HepG2 (cell line): ENCODE data around the gene EHD1. TPM values are rescaled to one million over a fixed set of nuclear protein-coding genes. Genes with fewer than 3 reads are reported as not detected.

Experiments used
- ATAC-seq: fragments of 200-7000 bp; cut with Tn5 transposase; 3 replicates; pipeline ENCODE4 v1.9.1; 2020; ENCODE audit warnings: mild to moderate bottlenecking, moderate library complexity
- BruUV-seq: library from RNA; stranded (reverse); fragments of 400-500 nt; replicated peaks from 2 replicates; lab custom pipeline; 2021; lab: Mats Ljungman, UMichigan
- CTCF ChIA-PET: fragments of 300-600 bp; formaldehyde crosslinking; extraction: SDS; loops from one replicate; lab custom pipeline; 2021; ENCODE audit warnings: low total read pairs, inconsistent platforms, low intra/inter-chr PET ratio; lab: Yijun Ruan, JAX
- POLR2A ChIA-PET: fragments of 350-600 bp; sonication (Branson Sonifier 250); formaldehyde crosslinking; loops from one replicate; lab custom pipeline; 2020; ENCODE audit warnings: antibody characterized with exemption, inconsistent platforms; lab: Yijun Ruan, JAX
- DNase-seq: peaks from one replicate; pipeline ENCODE4 v3.0.0-alpha.2; 2015; ENCODE audit warnings: low spot score
- FAIRE-seq: peaks from 3 replicates; lab custom pipeline; 2011; peaks lifted over from hg19 to GRCh38; lab: Jason Lieb, UNC
- H2AFZ ChIP-seq: one replicate; pipeline ENCODE4 v1.6.1; 2011; ENCODE audit warnings: low read length, inconsistent platforms
- H3K27ac ChIP-seq: fragments of 300-600 bp; 3 replicates; pipeline ENCODE4 v1.8.0; 2011; ENCODE audit warnings: mixed run types, mild to moderate bottlenecking, mixed read lengths, low read length, inconsistent platforms; ENCODE audit not compliant: insufficient read depth; ENCODE audit errors: extremely low read length
- H3K27me3 ChIP-seq, 2 experiments: fragments of 200-600 bp in 1 of 2; 2 replicates in 1 of 2; 3 replicates in 1 of 2; pipeline versions ENCODE4 v1.6.0 to v1.8.0; 2011; ENCODE audit warnings: low read length in 2 of 2, mild to moderate bottlenecking in 2 of 2, moderate library complexity in 2 of 2, inconsistent platforms in 1 of 2; ENCODE audit not compliant: insufficient read depth in 2 of 2, control insufficient read depth in 1 of 2
- H3K36me3 ChIP-seq, 2 experiments: fragments of 200-600 bp in 1 of 2; replicated peaks in 1 of 2; 2 replicates in 1 of 2; 3 replicates in 1 of 2; pipeline versions ENCODE4 v1.5.1 to v1.8.0; 2011; ENCODE audit warnings: low read length in 2 of 2, inconsistent platforms in 1 of 2; ENCODE audit not compliant: insufficient read depth in 2 of 2, control insufficient read depth in 1 of 2
- H3K4me1 ChIP-seq: 2 replicates; pipeline ENCODE4 v1.5.1; 2012; ENCODE audit warnings: low read length, inconsistent platforms; ENCODE audit not compliant: insufficient read depth
- H3K4me2 ChIP-seq: 2 replicates; pipeline ENCODE4 v1.6.0; 2011; ENCODE audit warnings: low read depth, low read length, inconsistent platforms
- H3K4me3 ChIP-seq, 3 experiments: fragments of 200-600 bp in 1 of 3; sonication (generic), shearing (Covaris generic) in 1 of 3; replicated peaks in 1 of 3; 2 replicates each; pipeline ENCODE4 v1.5.1; 2011 to 2016; ENCODE audit warnings: low read length in 3 of 3, inconsistent platforms in 2 of 3, low read depth in 2 of 3, mild to moderate bottlenecking in 2 of 3, control low read depth in 1 of 3, mixed read lengths in 1 of 3; ENCODE audit not compliant: insufficient read depth in 1 of 3
- H3K79me2 ChIP-seq: one replicate; pipeline ENCODE4 v1.6.1; 2011; ENCODE audit warnings: low read length, inconsistent platforms; ENCODE audit not compliant: insufficient read depth
- H3K9ac ChIP-seq: 2 replicates; pipeline ENCODE4 v1.6.0; 2011; ENCODE audit warnings: mild to moderate bottlenecking, low read depth, low read length, inconsistent platforms; ENCODE audit not compliant: insufficient read depth
- H3K9me3 ChIP-seq: 2 replicates; pipeline ENCODE4 v1.5.1; 2012; ENCODE audit warnings: mild to moderate bottlenecking, low read length
- H4K20me1 ChIP-seq: 2 replicates; pipeline ENCODE4 v1.6.0; 2011; ENCODE audit warnings: inconsistent platforms, mild to moderate bottlenecking, low read length, moderate library complexity; ENCODE audit not compliant: insufficient read depth
- ATM ChIP-seq: fragments of 450-650 bp; IDR thresholded peaks from 2 replicates; pipeline ENCODE4 v1.7.1; 2017; ENCODE audit warnings: mild to moderate bottlenecking, borderline replicate concordance
- CBX2 ChIP-seq, 2 experiments: fragments of 200-600 bp in 1 of 2; sonication (generic); formaldehyde crosslinking in 1 of 2; IDR thresholded peaks; 2 replicates each; pipeline versions ENCODE4 v1.7.0 to v1.8.1; 2018 to 2022; ENCODE audit warnings: low read depth in 2 of 2, low read length in 1 of 2, mild to moderate bottlenecking in 1 of 2, missing genetic modification reagents in 1 of 2
- ERF ChIP-seq: IDR thresholded peaks from 2 replicates; pipeline ENCODE4 v1.6.1; 2018; ENCODE audit warnings: missing biosample characterization, missing genetic modification reagents
- FOXC1 ChIP-seq: sonication (generic); formaldehyde crosslinking; IDR thresholded peaks from 2 replicates; pipeline ENCODE4 v1.8.0; 2022; ENCODE audit warnings: mild to moderate bottlenecking, missing genetic modification reagents, borderline replicate concordance
- HDAC1 ChIP-seq: sonication (generic); formaldehyde crosslinking; IDR thresholded peaks from 2 replicates; pipeline ENCODE4 v1.5.1; 2020; ENCODE audit warnings: mild to moderate bottlenecking, missing genetic modification reagents
- MAF1 ChIP-seq: sonication (generic); formaldehyde crosslinking; IDR thresholded peaks from 2 replicates; pipeline ENCODE4 v1.5.0; 2020; ENCODE audit warnings: missing genetic modification reagents, borderline replicate concordance
- MTF2 ChIP-seq: sonication (generic); formaldehyde crosslinking; IDR thresholded peaks from 2 replicates; pipeline ENCODE4 v1.5.0; 2020; ENCODE audit warnings: missing genetic modification reagents, borderline replicate concordance
- MYC ChIP-seq: sonication (generic); formaldehyde crosslinking; IDR thresholded peaks from 2 replicates; pipeline ENCODE4 v1.9.0; 2021; ENCODE audit warnings: missing genetic modification reagents, borderline replicate concordance
- SAFB2 ChIP-seq: sonication (generic); formaldehyde crosslinking; IDR thresholded peaks from 2 replicates; pipeline ENCODE4 v1.5.1; 2020; ENCODE audit warnings: missing genetic modification reagents, low read depth, mild to moderate bottlenecking, borderline replicate concordance
- SAP130 ChIP-seq: IDR thresholded peaks from 2 replicates; pipeline ENCODE4 v1.6.1; 2016; ENCODE audit warnings: low read depth
- ZBTB20 ChIP-seq: sonication (generic); formaldehyde crosslinking; IDR thresholded peaks from 2 replicates; pipeline ENCODE4 v1.8.1; 2023; ENCODE audit warnings: missing genetic modification reagents, low read depth, mild to moderate bottlenecking, borderline replicate concordance
- ZBTB38 ChIP-seq: sonication (generic); formaldehyde crosslinking; IDR thresholded peaks from 2 replicates; pipeline ENCODE4 v1.5.1; 2020; ENCODE audit warnings: mild to moderate bottlenecking, missing genetic modification reagents
- ZBTB7A ChIP-seq: sonication (generic); formaldehyde crosslinking; IDR thresholded peaks from 2 replicates; pipeline ENCODE4 v1.8.0; 2022; ENCODE audit warnings: mild to moderate bottlenecking, missing genetic modification reagents
- ZFP82 ChIP-seq: sonication (generic); formaldehyde crosslinking; IDR thresholded peaks from 2 replicates; pipeline ENCODE4 v1.5.1; 2020; ENCODE audit warnings: mild to moderate bottlenecking, missing genetic modification reagents, borderline replicate concordance
- ZNF12 ChIP-seq: sonication (generic); formaldehyde crosslinking; IDR thresholded peaks from 2 replicates; pipeline ENCODE4 v1.5.0; 2020; ENCODE audit warnings: missing genetic modification reagents
- ZNF317 ChIP-seq: sonication (generic); formaldehyde crosslinking; IDR thresholded peaks from 2 replicates; pipeline ENCODE4 v1.5.0; 2020; ENCODE audit warnings: mild to moderate bottlenecking, missing genetic modification reagents
- ZNF44 ChIP-seq: sonication (generic); formaldehyde crosslinking; IDR thresholded peaks from 2 replicates; pipeline ENCODE4 v1.5.1; 2020; ENCODE audit warnings: mild to moderate bottlenecking, missing genetic modification reagents
- ZNF670 ChIP-seq: sonication (generic); formaldehyde crosslinking; IDR thresholded peaks from 2 replicates; pipeline ENCODE4 v1.8.0; 2022; ENCODE audit warnings: mild to moderate bottlenecking, missing genetic modification reagents, borderline replicate concordance
- WGBS: methylation state at CpG from one replicate; pipeline ENCODE4 v1.1.6; 2017; ENCODE audit warnings: low lambda C conversion rate; 5-methylcytosine and 5-hydroxymethylcytosine counted together
- in situ Hi-C: cut with HindIII; loops from 2 replicates; pipeline ENCODE4 v1.10.0; 2017; ENCODE audit warnings: low pct_unique_long_range_greater_than_20kb; ENCODE audit not compliant: extremely low pct_ligation_motif_present
- intact Hi-C: fragments of 100-400 bp; cut with micrococcal nuclease; formaldehyde crosslinking; loops from one replicate; pipeline ENCODE4 v1.10.0; 2022; ENCODE audit not compliant: unreplicated experiment
- polyA plus RNA-seq, 8 experiments: library from polyadenylated mRNA; depleted of rRNA in 3 of 8; stranded (reverse) in 7 of 8; unstranded in 1 of 8; fragments of >200 nt; fragmentation: Illumina TruSeq in 4 of 8; extraction: Trizol in 4 of 8; gene quantifications; 2 replicates each; pipeline versions ENCODE4 v1.2.1 to v1.2.3, GENCODE V29; 2011 to 2016; ENCODE audit warnings: low read depth in 4 of 8, missing spikeins in 1 of 8, mixed read lengths in 1 of 8; ENCODE audit not compliant: insufficient read depth in 1 of 8
- total RNA-seq, 5 experiments: library from RNA; depleted of rRNA; stranded (reverse); fragments of >200 nt; fragmentation: Illumina TruSeq; extraction: Trizol; gene quantifications; 2 replicates each; pipeline ENCODE4 v1.2.3, GENCODE V29; 2016; ENCODE audit warnings: low read depth in 1 of 5
- TF ChIP-seq, protein P1 (sequence below): sonication (generic); formaldehyde crosslinking; IDR thresholded peaks from 2 replicates; pipeline ENCODE4 v1.8.0; 2023; ENCODE audit warnings: mild to moderate bottlenecking, missing genetic modification reagents
- TF ChIP-seq, protein P2 (sequence below): sonication (generic); formaldehyde crosslinking; IDR thresholded peaks from 2 replicates; pipeline ENCODE4 v1.8.1; 2023; ENCODE audit warnings: mild to moderate bottlenecking, missing genetic modification reagents

The EHD1 gene
- total and polyA plus RNA-seq, 2 of the 13 experiments (the other 11 are each of a cell fraction or from before 2014, with no cell fraction given): 23.6 to 26.6 TPM

DNA sequence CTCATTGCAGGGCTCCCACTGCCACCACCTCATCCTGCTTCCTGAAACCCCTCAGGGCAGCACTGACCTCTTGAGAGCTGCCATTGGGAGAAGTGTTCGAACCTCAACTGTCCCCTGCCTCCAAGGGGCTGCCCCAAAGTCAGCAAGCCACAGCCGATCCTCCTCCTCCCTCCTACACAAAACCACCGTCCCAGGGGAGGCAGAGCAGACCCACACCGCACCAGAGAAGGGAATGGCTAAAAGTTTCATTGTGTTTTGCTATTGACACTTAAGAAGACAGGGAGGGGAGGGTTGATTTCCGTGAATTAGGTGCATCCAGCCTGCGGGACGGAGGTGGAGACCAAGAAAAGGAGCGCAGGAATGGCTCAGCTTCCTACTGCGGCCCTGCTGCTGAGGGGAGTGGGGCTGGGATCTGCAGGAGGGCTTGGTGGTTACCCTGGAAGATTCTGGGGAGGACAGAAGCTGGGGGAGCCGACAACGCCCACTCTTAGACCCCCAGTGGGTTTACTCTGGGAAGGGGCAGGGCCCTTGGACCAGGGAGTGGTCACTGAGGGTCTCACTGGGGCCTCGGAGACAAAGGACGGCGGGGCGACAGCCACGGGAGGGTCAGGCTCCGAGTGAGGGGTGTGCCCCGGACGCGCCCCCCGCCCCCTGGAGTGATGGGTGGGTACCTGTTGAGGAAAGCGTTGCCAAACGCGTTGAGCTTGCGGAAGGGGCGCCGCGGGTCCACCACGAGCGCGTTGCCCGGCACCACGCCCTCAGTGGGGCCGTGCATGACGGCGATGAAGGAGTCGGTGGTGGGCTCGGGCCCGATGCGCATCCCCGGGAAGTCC, 815 bp downstream of the EHD1 start:
- peaks cover 67% of the 10 kb centered on the region for H3K4me1 ChIP-seq
- ATAC-seq: peak; percentile 6
- 2% methylated on average over 11 of the region's 41 CpGs for WGBS
- in situ Hi-C loops (no loop called here), intact Hi-C loops (no loop called here)
- H3K4me2 ChIP-seq: peak overlapping the region; percentile 98
- no peak for DNase-seq
- peak overlapping the region; percentile 83 to 99 (median 98) for H3K4me3 ChIP-seq
- no peak overlapping the region for H2AFZ ChIP-seq
- no TSS peak for BruUV-seq
- ChIA-PET CTCF (interaction anchor here (1.7 kb wide), 1 partner anchor 31 kb away, joined by 6 read pairs; no protein-coding TSS in a partner anchor), POLR2A (interaction anchor here (1.1 to 10.4 kb wide), 6 partner anchors 8 to 187 kb away, joined by 3 to 132 read pairs (median 17); no protein-coding TSS in a partner anchor)
- no peaks in the 10 kb centered on the region; the same call in 1 of the 2 replicates for H4K20me1 ChIP-seq
- peaks cover 36% of the 10 kb centered on the region for H3K79me2 ChIP-seq
- peaks cover 0 to 4% of the 10 kb centered on the region in 2 experiments; a peak in 1 of 5 replicates for H3K36me3 ChIP-seq
- H3K9ac ChIP-seq: peak overlapping the region; percentile 81
- peak overlapping the region; percentile 48 for H3K27ac ChIP-seq
- no peaks in the 10 kb centered on the region; a peak in 1 of 5 replicates for H3K27me3 ChIP-seq
- no peaks in the 10 kb centered on the region for H3K9me3 ChIP-seq
- FAIRE-seq: no peak
- TF ChIP-seq FOXC1 (CRISPR knock-in tag) (0 out of 2 replicates have a peak, but pooled peaks have one; percentile 10), HDAC1 (CRISPR knock-in tag) (peak; percentile 8; the same call in 1 of the 2 replicates), CBX2 (IDR thresholded peaks at IDR 0.05; ENCODE audit: low read depth, low read length) (no peak), CBX2 (CRISPR knock-in tag; IDR thresholded peaks at IDR 0.05; ENCODE audit: low read depth) (0 out of 2 replicates have a peak, but pooled peaks have one; percentile 41), ZFP82 (CRISPR knock-in tag) (0 out of 2 replicates have a peak, but pooled peaks have one; percentile 76), SAFB2 (CRISPR knock-in tag) (0 out of 2 replicates have a peak, but pooled peaks have one; percentile 11), ERF (CRISPR knock-in tag) (0 out of 2 replicates have a peak, but pooled peaks have one; percentile 1), ZNF317 (0 out of 2 replicates have a peak, but pooled peaks have one; percentile 17), ZBTB38 (CRISPR knock-in tag) (0 out of 2 replicates have a peak, but pooled peaks have one; percentile 55), ZNF44 (CRISPR knock-in tag) (0 out of 2 replicates have a peak, but pooled peaks have one; percentile 7), MTF2 (CRISPR knock-in tag) (peak; percentile 47; the same call in 1 of the 2 replicates), SAP130 (CRISPR knock-in tag) (0 out of 2 replicates have a peak, but pooled peaks have one; percentile 2), MYC (CRISPR knock-in tag) (0 out of 2 replicates have a peak, but pooled peaks have one; percentile 4), ZNF670 (CRISPR knock-in tag) (0 out of 2 replicates have a peak, but pooled peaks have one; percentile 20), ZBTB7A (CRISPR knock-in tag) (peak; percentile 84; the same call in 1 of the 2 replicates), ZNF12 (CRISPR knock-in tag) (no peak), ZBTB20 (CRISPR knock-in tag) (peak; percentile 7; the same call in 1 of the 2 replicates), ATM (no peak), MAF1 (CRISPR knock-in tag) (0 out of 2 replicates have a peak, but pooled peaks have one; percentile 45)
- TF ChIP-seq, protein P1, sequence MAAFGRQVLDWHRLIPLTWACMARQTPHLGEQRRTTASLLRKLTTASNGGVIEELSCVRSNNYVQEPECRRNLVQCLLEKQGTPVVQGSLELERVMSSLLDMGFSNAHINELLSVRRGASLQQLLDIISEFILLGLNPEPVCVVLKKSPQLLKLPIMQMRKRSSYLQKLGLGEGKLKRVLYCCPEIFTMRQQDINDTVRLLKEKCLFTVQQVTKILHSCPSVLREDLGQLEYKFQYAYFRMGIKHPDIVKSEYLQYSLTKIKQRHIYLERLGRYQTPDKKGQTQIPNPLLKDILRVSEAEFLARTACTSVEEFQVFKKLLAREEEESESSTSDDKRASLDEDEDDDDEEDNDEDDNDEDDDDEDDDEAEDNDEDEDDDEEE (CRISPR knock-in tag): 0 out of 2 replicates have a peak, but pooled peaks have one; percentile 14
- TF ChIP-seq, protein P2, sequence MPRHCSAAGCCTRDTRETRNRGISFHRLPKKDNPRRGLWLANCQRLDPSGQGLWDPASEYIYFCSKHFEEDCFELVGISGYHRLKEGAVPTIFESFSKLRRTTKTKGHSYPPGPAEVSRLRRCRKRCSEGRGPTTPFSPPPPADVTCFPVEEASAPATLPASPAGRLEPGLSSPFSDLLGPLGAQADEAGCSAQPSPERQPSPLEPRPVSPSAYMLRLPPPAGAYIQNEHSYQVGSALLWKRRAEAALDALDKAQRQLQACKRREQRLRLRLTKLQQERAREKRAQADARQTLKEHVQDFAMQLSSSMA (CRISPR knock-in tag): no peak
